ENCODE results near the gene RBFOX2.

GRCh38 chr22:35914665-35915476 lies 113.8 kb downstream of the RBFOX2 start:
- TF ChIP-seq CTCF (IDR thresholded peaks at IDR 0.05; ENCODE audit: low read length) (no peak), EZH2 (IDR thresholded peaks at IDR 0.05; ENCODE audit: borderline replicate concordance, low read length) (no peak)

All from OCI-LY1 (cell line).